Neural cell (in vitro differentiated cells): ENCODE data around the gene MED27.

Source experiments
- CTCF ChIP-seq: fragments of 450-650 bp; IDR thresholded peaks from 2 replicates; pipeline ENCODE4 v1.5.1; 2014; ENCODE audit warnings: antibody characterized with exemption, mild to moderate bottlenecking, moderate library complexity; ENCODE audit not compliant: poor library complexity, severe bottlenecking
- MXI1 ChIP-seq: fragments of 450-650 bp; conservative IDR thresholded peaks from 2 replicates; pipeline ENCODE4 v1.6.1; 2014; ENCODE audit warnings: antibody characterized with exemption, mild to moderate bottlenecking; ENCODE audit not compliant: poor library complexity, severe bottlenecking
- POLR2AphosphoS5 ChIP-seq: IDR thresholded peaks from 2 replicates; pipeline ENCODE4 v1.6.1; 2012
- TAF1 ChIP-seq: IDR thresholded peaks from 2 replicates; pipeline ENCODE4 v1.6.1; 2012; ENCODE audit warnings: low read depth

- TF ChIP-seq CTCF = no peak
- no peak for TF ChIP-seq MXI1
- TF ChIP-seq POLR2AphosphoS5 = no peak
- no peak for TF ChIP-seq TAF1
Observed at GRCh38 chr9:131856105-131856504, 223.6 kb downstream of the MED27 start.
